DMS79 (cell line): ENCODE measurements around the gene GIMAP4.
"Not testable (repeated sequence)": the region's sequence is repeated elsewhere in the genome, so short reads cannot be mapped to it uniquely, and the experiment has no call there.

Experiments
- DNase-seq: peaks from one replicate; lab custom pipeline; 2025; lab: John Stamatoyannopoulos, UW

GIMAP4 gene

DNA sequence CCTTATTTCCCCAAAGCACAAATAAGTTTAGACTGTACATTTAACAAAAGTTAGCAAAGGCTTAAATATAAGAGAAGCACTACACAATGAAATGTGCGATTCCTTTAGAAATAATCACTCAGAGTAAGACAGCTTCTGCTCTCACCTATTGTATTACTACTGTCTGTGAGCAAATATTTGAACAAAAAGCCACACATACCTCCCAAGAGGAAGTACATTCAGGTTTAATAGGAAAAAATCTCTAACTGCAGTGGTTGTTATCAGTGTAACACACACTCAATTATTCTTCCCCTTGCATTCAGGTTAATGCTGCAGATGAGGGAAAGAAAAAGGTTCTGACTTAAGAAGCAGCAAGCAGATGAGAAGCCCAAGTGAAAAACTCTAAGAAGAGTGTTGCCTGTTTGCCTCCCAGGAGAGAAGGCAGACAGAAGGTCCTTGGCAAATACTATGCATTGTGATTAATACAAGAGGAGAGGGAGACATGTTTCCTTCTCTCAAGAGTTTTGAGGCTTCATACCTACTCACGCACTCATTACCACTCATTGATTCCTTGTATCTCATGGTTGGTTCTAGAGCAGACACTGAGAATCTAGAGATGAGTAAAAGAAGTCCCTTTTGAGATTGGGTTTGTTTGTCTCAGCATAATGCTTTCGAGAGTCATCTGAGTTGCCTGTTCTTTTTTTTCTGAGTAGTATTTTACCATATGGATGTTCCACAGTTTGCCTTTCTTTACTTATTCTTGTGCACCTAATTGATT is 13.6 kb downstream of the GIMAP4 start:
- no peak for DNase-seq

DNA sequence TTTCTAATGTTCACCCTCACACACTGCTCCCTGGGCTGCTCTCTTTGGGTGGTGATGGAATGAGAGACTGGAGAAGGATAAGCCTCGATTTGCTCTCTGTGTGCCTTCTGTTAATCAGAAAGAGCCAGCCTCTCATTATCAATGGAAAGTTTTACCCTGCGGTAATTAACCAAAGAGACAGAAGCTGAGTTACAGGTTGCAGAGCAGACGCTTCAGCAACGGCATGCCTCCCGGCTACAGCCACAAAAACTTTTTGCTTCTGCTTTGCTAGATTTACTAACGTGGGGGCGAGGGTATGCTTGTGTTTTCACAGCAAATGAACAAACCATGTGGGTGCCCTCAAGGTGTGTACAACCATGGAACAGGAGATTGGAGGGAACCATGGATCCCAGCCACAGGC is 18.0 kb downstream of the GIMAP4 start:
- no peak for DNase-seq

DNA sequence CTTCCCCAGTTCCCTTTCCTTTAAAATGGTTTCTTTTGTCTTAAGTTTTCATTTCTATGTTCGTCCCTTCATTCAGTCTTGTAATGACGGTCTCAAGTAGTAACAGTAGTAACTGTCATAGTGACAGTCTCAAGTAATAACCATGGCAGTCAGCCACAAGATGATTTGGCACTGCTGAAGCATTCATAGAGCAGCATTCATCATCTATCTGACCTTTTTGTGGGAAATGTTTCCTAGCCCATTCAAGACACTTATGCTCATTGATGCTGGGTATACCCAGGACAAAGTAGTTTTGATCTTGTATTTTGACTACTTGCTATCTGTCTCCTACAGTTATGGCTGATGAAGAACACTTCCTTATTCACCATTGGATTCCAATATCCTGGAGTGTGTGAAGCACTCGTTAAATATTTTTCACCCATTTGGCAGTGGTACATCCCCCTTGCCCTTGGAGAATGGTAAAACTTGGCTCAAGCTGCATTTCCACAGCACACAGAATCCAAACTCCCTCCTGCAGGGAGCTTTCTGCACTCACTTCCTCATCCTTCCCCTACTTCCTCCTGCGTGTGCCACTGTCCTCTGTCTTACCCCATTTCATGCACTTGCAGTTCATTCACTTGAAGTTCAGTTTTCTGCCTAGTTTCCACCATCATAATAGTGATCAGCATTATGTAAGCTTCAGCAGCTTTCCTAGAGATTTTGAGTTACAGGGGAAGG is 19.0 kb downstream of the GIMAP4 start:
- no peak for DNase-seq

DNA sequence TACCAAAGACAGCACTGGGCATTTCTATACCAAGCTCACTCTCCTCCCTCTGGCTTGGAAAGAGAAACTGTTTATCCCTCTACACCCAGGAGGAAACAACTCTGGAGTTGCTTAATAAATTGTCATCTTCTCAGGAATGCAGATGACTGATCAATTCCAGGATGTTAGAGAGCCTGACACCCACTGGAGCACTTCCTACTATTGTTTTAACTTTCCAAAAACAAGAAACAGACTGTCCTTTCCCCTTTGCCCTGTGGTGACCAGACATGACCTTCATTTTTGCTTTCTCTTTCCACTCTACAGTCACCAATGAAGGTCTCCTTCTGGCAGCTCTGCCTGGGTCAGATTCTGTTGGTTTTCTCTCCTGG is 19.6 kb downstream of the GIMAP4 start:
- DNase-seq: no peak

DNA sequence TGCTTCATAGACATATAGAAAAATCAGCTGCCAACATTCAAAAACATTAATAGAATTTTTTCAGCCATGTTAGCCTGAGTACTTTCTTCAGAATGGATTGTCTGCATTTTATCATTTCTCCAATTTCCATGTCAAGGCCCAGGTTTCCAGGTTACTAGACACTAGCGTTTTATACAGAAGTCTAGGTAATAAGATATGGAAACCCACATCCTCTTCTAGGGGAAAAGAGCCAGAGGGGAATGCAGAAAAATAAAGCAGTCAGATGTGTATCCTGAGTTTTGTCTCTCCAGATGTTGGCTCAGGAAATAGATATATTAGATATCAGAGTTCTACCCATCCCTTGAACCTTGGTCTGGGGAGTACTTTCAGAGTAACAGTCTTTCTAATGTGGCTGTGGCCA is 20.4 kb downstream of the GIMAP4 start:
- DNase-seq: no peak

DNA sequence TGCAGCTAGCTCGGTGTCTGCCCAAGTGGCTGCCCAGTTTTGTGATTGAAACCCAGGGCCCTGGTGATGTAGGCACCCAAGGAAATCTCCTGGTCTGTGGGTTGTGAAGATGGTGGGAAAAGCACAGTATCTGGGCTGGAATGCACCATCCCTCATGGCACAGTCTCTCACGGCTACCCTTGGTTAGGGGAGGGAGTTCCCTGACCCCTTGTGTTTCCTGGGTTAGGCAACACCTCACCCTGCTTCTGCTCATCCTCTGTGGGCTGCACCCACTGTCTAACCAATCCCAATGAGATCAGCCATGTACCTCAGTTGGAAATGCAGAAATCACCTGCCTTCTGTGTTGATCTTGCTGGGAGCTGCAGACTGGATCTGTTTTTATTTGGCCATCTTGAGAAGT is 27.6 kb downstream of the GIMAP4 start:
- no peak for DNase-seq

DNA sequence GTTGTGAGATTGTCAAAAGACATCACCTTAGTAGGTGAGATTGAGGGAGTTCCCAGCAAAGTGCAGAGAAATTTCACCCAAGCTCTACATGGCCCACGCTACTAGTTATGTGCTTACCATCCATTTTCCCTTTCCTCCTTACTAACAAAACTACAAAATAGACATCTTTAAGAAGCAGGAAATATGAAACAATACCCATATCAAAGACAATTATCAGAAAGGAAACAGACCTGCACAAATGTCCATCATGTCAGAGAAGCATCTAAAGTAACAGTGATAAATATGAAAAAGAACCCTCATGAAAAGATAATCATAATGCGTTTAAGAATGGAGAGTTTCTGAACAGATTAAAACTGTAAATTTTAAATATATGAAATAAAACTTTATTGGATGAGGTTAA is 28.2 kb downstream of the GIMAP4 start:
- no peak for DNase-seq

DNA sequence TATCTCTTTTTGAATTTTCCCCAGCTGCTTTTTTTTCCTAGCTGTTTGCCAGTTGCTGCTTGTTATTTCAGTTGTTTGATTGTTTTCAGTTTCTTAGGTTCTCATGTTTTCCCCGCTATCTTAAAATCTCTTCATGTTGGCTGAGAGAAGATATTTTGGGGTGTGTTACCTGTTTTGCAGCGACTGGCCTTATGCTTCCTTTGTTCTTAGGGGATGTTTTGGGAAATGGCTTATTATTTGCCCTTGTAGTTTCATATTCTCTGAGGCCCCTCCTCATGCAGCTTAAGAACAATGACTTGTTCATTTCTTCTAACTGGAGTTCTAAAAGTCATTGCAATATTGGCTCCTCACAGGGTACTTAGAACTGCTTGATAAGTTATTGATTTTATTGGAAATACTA is 36.4 kb downstream of the GIMAP4 start:
- not testable (repeated sequence) for DNase-seq

DNA sequence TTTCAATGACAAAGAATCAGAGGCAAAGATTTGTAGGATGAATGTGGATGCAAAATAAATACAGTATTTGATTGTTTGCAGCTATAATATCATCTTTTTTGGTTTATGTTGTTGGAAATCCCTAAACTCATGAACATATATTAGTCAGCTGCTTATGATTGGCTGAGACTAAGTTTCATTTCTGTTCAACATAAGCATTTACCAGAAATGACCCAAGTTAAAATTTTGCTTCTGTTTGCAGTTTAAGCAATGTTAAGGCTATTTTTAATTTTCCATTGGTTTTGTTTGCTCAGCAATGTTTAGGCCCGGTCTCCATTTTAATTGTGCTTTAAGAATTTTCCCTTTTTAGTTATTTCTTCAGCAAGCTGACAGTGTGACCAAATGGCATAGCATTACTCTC is 43.0 kb downstream of the GIMAP4 start:
- DNase-seq: no peak

DNA sequence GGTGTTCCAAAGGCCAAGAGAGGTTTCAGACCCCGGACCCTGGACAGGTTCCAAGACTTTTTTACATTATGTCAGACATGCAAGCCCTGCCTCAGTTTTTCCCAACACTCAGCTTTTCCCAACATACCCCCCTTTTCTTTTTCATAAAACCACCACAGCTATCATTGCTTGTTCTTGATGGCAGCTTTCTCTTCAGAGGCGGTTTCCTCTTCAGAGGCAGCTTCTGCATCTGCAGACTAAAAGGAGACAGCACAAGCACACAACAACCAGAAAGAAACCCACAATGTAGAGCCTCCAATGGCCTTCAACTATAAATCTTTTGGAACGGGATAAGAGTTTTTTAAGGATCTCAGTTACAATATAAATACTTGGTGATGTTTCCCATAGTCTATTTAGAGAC is 45.7 kb downstream of the GIMAP4 start:
- no peak for DNase-seq

DNA sequence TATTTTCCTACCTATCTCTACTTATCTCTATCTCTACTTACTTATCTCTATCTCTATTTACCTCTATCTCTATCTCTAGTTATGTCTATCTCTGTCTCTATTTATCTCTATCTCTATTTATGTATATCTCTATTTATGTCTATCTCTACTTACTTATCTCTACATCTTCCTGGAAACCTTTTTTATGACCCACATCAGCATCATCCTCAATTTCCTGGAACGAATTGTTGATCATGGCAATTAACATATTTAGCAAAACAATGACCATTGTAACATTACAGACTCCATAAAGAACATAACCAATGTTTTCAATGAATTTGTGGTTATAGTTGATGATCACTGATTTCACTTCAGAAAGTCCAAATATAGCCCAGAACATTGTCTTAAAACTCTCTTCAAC is 46.7 kb downstream of the GIMAP4 start:
- no peak for DNase-seq

DNA sequence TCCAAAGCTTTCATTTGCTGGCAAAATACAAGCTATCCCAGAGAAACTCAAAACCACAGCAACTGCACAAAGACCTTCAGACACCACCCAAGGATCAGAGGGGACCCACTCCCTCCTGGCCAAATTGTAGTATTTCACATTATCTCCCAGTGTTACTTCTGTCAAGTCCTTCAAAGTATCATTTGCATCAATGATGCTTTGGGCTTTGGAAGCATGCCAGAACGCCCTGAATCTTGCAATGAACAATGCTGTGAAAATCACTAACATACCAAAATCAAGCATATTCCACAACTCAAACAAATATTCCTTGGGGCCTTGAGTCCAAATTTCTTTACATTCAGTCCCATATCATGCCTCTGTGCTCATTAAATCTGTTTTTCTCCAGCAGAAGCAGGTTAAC is 47.2 kb downstream of the GIMAP4 start:
- not testable (repeated sequence) for DNase-seq

DNA sequence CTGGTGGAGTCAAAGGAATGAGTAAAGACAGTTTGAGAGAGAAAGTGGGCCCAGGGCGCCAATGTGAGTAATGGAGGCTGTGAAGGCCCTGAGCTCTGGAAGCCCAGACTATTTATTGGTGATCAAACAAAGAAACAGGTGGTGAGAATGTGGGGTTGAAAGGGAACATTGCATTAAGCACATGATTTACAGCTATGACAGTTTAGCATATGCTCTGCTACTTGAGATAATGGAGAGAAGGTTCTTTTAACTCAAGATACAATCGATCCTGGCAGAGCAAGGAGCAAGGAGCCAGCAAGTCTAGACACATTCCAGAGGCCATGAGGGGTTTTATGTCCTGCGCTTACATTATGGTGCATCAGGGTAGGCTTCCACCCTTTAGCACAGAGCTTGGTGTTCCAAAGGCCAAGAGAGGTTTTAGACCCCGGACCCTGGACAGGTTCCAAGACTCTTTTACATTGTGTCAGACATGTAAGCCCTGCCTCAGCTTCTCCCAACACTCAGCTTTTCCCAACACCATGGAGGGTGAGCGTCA is 48.1 kb downstream of the GIMAP4 start:
- DNase-seq: not testable (repeated sequence)

DNA sequence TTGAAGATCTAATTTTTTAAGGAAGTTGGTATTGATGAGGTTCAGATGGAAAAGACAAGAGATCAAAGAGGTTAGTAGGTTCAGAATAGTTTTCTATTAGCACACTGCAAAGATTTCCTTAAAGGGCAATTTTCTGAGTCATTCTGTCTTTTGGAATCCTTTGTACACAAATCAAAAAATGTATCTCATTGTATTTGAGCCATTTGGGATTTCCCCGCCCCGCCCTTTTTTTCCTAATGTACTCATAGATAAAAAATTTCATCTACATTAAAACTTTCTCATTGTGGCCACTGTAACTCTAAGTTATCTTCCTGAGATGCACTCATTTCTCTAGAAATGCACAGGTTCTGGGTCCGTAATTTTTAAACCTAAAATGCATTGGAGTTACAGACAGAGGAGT is 52.9 kb downstream of the GIMAP4 start:
- no peak for DNase-seq

DNA sequence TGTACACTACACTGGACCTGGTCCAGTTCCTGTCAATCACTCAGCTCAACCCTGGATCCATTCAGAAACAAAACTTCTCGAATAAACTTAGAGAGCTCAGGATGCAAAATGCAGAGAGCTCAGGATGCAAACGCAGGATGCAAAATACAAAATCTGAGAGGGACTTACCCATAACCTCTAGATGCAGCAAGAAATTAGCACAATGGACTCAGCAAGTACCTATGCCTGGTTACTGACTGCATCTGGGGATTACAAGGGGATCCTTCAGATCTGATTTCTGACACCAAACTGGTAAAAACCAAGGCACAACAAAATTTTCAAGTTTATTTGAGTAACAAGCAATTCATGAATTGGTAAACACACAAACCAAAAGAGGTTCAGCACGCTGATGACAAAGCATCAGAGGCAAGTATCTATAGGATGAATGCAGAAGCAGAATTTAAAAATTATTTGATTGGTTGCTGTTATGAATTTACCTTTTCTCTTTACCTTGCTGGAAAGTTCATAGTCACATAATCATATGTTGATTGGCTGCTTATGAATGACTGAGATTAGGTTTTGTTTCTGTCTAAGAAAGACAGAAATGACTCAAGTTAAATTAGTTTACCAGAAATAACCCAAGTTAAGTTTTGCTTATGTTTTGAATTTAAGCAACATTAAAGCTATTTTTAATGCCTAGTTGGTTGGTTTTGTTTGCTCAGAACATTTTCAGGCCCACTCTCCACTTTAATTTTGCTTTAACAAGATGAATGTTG is 53.6 kb downstream of the GIMAP4 start:
- DNase-seq: no peak

DNA sequence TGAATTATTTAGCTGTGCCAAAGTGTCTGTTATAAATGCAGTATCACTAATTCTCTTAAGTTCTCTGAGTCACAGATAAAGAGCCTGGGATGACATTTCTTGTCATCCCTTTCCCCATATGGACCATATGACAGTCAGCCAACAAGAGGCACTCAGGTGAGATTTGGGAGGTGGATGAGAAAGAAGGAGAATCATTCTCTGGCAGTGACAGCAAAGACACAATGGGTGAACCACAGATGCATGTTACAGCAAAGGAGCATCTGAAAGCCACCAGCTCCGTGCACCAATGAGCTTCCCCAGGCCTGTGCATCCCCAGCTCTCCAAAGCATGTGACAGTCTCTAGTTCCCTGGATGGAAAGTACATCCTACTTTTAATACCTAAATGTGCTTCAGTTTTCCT is 54.2 kb downstream of the GIMAP4 start:
- DNase-seq: no peak
